GM12878 (cell line): ENCODE data around the gene PRKN. TPM values are rescaled to one million over a fixed set of nuclear protein-coding genes. Genes with fewer than 3 reads are reported as not detected.

Experiments
- ATAC-seq: fragments of 200-7000 bp; cut with Tn5 transposase; 3 replicates; pipeline ENCODE4 v1.9.1; 2020; ENCODE audit warnings: mild to moderate bottlenecking, moderate library complexity
- BruUV-seq: library from RNA; stranded (reverse); fragments of 400-500 nt; replicated peaks from 2 replicates; lab custom pipeline; 2021; lab: Mats Ljungman, UMichigan
- CTCF ChIA-PET: fragments of 300-600 bp; sonication (Branson Sonifier 250); formaldehyde crosslinking; extraction: SDS; loops from one replicate; lab custom pipeline; 2021; ENCODE audit warnings: inconsistent platforms; lab: Yijun Ruan, JAX
- POLR2A ChIA-PET: fragments of 350-600 bp; formaldehyde crosslinking; extraction: SDS; loops from one replicate; lab custom pipeline; 2021; ENCODE audit warnings: inconsistent platforms; lab: Charles Lee
- RAD21 ChIA-PET: fragments of 300-600 bp; sonication (Branson Sonifier 250); formaldehyde crosslinking; loops from one replicate; lab custom pipeline; 2023; ENCODE audit warnings: antibody characterized with exemption; ENCODE audit not compliant: unreplicated experiment; lab: Charles Lee
- SMC1A ChIA-PET: fragments of 300-600 bp; sonication (Branson Sonifier 250); formaldehyde crosslinking; loops from one replicate; lab custom pipeline; 2023; ENCODE audit not compliant: unreplicated experiment, uncharacterized antibody; lab: Charles Lee
- DNase-seq: peaks from one replicate; pipeline ENCODE4 v3.0.0-alpha.2; 2011; ENCODE audit warnings: low read depth, low spot score
- FAIRE-seq: peaks from 3 replicates; lab custom pipeline; 2011; peaks lifted over from hg19 to GRCh38; lab: Jason Lieb, UNC
- H2AFZ ChIP-seq: 2 replicates; pipeline ENCODE4 v1.6.0; 2011; ENCODE audit warnings: low read depth, low read length, control low read depth; ENCODE audit not compliant: control insufficient read depth
- H3K27ac ChIP-seq: 2 replicates; pipeline ENCODE4 v1.5.1; 2011; ENCODE audit warnings: control low read depth; ENCODE audit not compliant: control insufficient read depth, insufficient read depth
- H3K27me3 ChIP-seq, 2 experiments: replicated peaks in 1 of 2; 2 replicates each; pipeline versions ENCODE4 v1.6.0 to v1.6.1; 2011; ENCODE audit warnings: low read length in 1 of 2; ENCODE audit not compliant: control insufficient read depth in 2 of 2, insufficient read depth in 2 of 2
- H3K36me3 ChIP-seq, 2 experiments: 2 replicates each; pipeline ENCODE4 v1.5.1; 2011; ENCODE audit warnings: low read length in 1 of 2; ENCODE audit not compliant: control insufficient read depth in 2 of 2, insufficient read depth in 2 of 2
- H3K4me1 ChIP-seq: 2 replicates; pipeline ENCODE4 v1.6.1; 2011; ENCODE audit warnings: mild to moderate bottlenecking, low read length, moderate library complexity, mixed read lengths; ENCODE audit not compliant: control insufficient read depth, insufficient read depth
- H3K4me2 ChIP-seq: 2 replicates; pipeline ENCODE4 v1.6.0; 2011; ENCODE audit warnings: control low read depth; ENCODE audit not compliant: control insufficient read depth, insufficient read depth
- H3K4me3 ChIP-seq: fragments of 200-600 bp; sonication (generic); 2 replicates; pipeline ENCODE4 v1.5.1; 2016
- H3K79me2 ChIP-seq: 2 replicates; pipeline ENCODE4 v1.6.0; 2011; ENCODE audit warnings: low read length; ENCODE audit not compliant: control insufficient read depth, insufficient read depth
- H3K9ac ChIP-seq: 2 replicates; pipeline ENCODE4 v1.8.0; 2011; ENCODE audit warnings: low read length, control low read depth, mixed read lengths; ENCODE audit not compliant: control insufficient read depth, insufficient read depth
- H3K9me3 ChIP-seq: replicated peaks from 3 replicates; pipeline ENCODE4 v1.5.1; 2011; ENCODE audit warnings: mild to moderate bottlenecking, low read length; ENCODE audit not compliant: control insufficient read depth, insufficient read depth
- H4K20me1 ChIP-seq: 2 replicates; pipeline ENCODE4 v1.6.0; 2011; ENCODE audit not compliant: control insufficient read depth, insufficient read depth
- ATF2 ChIP-seq: IDR thresholded peaks from 2 replicates; pipeline ENCODE4 v1.6.1; 2012; ENCODE audit warnings: low read length, inconsistent platforms
- CBFB ChIP-seq: IDR thresholded peaks from 2 replicates; pipeline ENCODE4 v1.6.1; 2016; ENCODE audit warnings: antibody characterized with exemption, low read depth
- CBX3 ChIP-seq: fragments of 200-600 bp; sonication (generic); IDR thresholded peaks from 2 replicates; pipeline ENCODE4 v1.6.1; 2016; ENCODE audit warnings: low read depth, borderline replicate concordance
- CREM ChIP-seq: IDR thresholded peaks from 2 replicates; pipeline ENCODE4 v1.6.1; 2014; ENCODE audit warnings: antibody characterized with exemption, low read depth
- EGR1 ChIP-seq, 2 experiments: IDR thresholded peaks; 1 replicate in 1 of 2; 2 replicates in 1 of 2; pipeline ENCODE4 v1.6.1; 2011 to 2012; ENCODE audit warnings: low read depth in 2 of 2, low read length in 2 of 2, borderline replicate concordance in 1 of 2, mild to moderate bottlenecking in 1 of 2, moderate library complexity in 1 of 2
- GATAD2B ChIP-seq: fragments of 450-650 bp; conservative IDR thresholded peaks from 2 replicates; pipeline ENCODE4 v1.6.1; 2017; ENCODE audit warnings: low read depth, mild to moderate bottlenecking, moderate library complexity
- ZBTB4 ChIP-seq: fragments of 450-650 bp; formaldehyde crosslinking; IDR thresholded peaks from 2 replicates; pipeline ENCODE4 v1.4.0; 2022; ENCODE audit warnings: mild to moderate bottlenecking, moderate library complexity
- ZNF24 ChIP-seq: fragments of 450-650 bp; IDR thresholded peaks from 2 replicates; pipeline ENCODE4 v1.6.1; 2017; ENCODE audit warnings: antibody characterized with exemption, mild to moderate bottlenecking
- ZNF274 ChIP-seq: IDR thresholded peaks from one replicate; pipeline ENCODE4 v1.8.0; 2011; ENCODE audit not compliant: insufficient read length, insufficient read depth
- ZNF592 ChIP-seq: fragments of 450-650 bp; IDR thresholded peaks from 2 replicates; pipeline ENCODE4 v1.6.1; 2017; ENCODE audit warnings: mild to moderate bottlenecking, moderate library complexity
- WGBS: methylation state at CpG from one replicate; pipeline ENCODE4 v1.1.6; 2016; ENCODE audit warnings: low lambda C conversion rate; ENCODE audit not compliant: insufficient replicate concordance, insufficient coverage; ENCODE audit errors: missing lambda C conversion rate; 5-methylcytosine and 5-hydroxymethylcytosine counted together
- in situ Hi-C: fragments of 300-500 bp; cut with MboI; formaldehyde crosslinking; loops from 9 replicates; pipeline ENCODE4 v1.14.3; 2018; ENCODE audit warnings: mixed read lengths
- intact Hi-C: fragments of 100-400 bp; cut with micrococcal nuclease; formaldehyde crosslinking; loops from one replicate; pipeline ENCODE4 v1.14.2; 2022; ENCODE audit not compliant: unreplicated experiment
- polyA plus RNA-seq, 11 experiments: library from polyadenylated mRNA; depleted of rRNA in 4 of 11; unstranded in 6 of 11; stranded (reverse) in 5 of 11; fragments of >200 nt; fragmentation: Nextera tagmentation in 4 of 11; fragmentation: Illumina TruSeq in 1 of 11; extraction: Ambion mirVana in 4 of 11; extraction: Trizol in 1 of 11; gene quantifications; 1 replicate in 1 of 11; 2 replicates in 10 of 11; pipeline versions ENCODE4 v1.2.1 to v1.2.3, GENCODE V29; 2011 to 2016; ENCODE audit warnings: inconsistent platforms in 2 of 11, missing spikeins in 2 of 11, low read depth in 1 of 11
- total RNA-seq, 4 experiments: library from RNA; depleted of rRNA in 3 of 4; stranded (reverse); fragments of >200 nt in 3 of 4; fragmentation: Illumina TruSeq in 1 of 4; extraction: Trizol in 1 of 4; gene quantifications; 2 replicates each; pipeline versions ENCODE4 v1.2.1 to v1.2.3, GENCODE V29; 2013 to 2021

Gene PRKN
- total and polyA plus RNA-seq, 10 of the 15 experiments (the other 5 are each of a cell fraction or from before 2014, with no cell fraction given), result 0.06 to 0.09 TPM; not detected in 8

- no TSS peak for BruUV-seq
- POLR2A ChIA-PET, result no interaction called here
Observed at GRCh38 chr6:162238675-162239074, 488.9 kb downstream of the PRKN start.

GRCh38 chr6:162237331-162237730 is 490.2 kb downstream of the PRKN start:
- CTCF ChIA-PET, result no interaction called here
- no peak for ATAC-seq

More at GRCh38 chr6:162238675-162239074, 488.9 kb downstream of the PRKN start:
- Histone ChIP-seq H3K9ac (no peak overlapping the region), H3K79me2 (no peaks in the 10 kb centered on the region), H3K4me2 (no peak overlapping the region), H3K27me3 (no peaks in the 10 kb centered on the region), H4K20me1 (no peaks in the 10 kb centered on the region), H3K27ac (no peak overlapping the region), H2AFZ (no peak overlapping the region), H3K36me3 (no peaks in the 10 kb centered on the region), H3K4me3 (no peak overlapping the region), H3K4me1 (no peaks in the 10 kb centered on the region), H3K9me3 (no peaks in the 10 kb centered on the region)
- CTCF ChIA-PET, result no interaction called here
- WGBS, result 8% methylated on average over 8 of the region's 8 CpGs
- in situ Hi-C loops, result no loop called here
- ATAC-seq (no peak), DNase-seq (no peak), FAIRE-seq (no peak)
- intact Hi-C loops, result no loop called here
- SMC1A ChIA-PET, result interaction anchor here (1.3 kb wide), 1 partner anchor 28 kb away, joined by 3 read pairs; no protein-coding TSS in a partner anchor
- RAD21 ChIA-PET, result no interaction called here
- TF ChIP-seq ZNF24 (no peak), CBFB (no peak), CREM (no peak)

More at GRCh38 chr6:162237331-162237730, 490.2 kb downstream of the PRKN start:
- H3K4me1 ChIP-seq, result no peaks in the 10 kb centered on the region
- in situ Hi-C loops, result no loop called here
- intact Hi-C loops, result no loop called here
- RAD21 ChIA-PET, result no interaction called here
- no peaks in the 10 kb centered on the region for H3K79me2 ChIP-seq
- FAIRE-seq (no peak), DNase-seq (no peak)
- H3K36me3 ChIP-seq, result no peaks in the 10 kb centered on the region
- H3K9ac ChIP-seq, result no peak overlapping the region
- H3K9me3 ChIP-seq, result no peaks in the 10 kb centered on the region
- H2AFZ ChIP-seq, result no peak overlapping the region
- POLR2A ChIA-PET, result no interaction called here
- no peaks in the 10 kb centered on the region for H4K20me1 ChIP-seq
- BruUV-seq, result no TSS peak
- SMC1A ChIA-PET, result no interaction called here
- H3K4me2 ChIP-seq, result no peak overlapping the region
- no peak overlapping the region for H3K27ac ChIP-seq
- H3K27me3 ChIP-seq, result no peaks in the 10 kb centered on the region
- TF ChIP-seq ZBTB4 (CRISPR knock-in tag), result no peak
- no peak for TF ChIP-seq ZNF274
- TF ChIP-seq ZNF592, result no peak
- no peak for TF ChIP-seq EGR1 (IDR thresholded peaks at IDR 0.05; ENCODE audit: borderline replicate concordance in 1 of 2, low read depth in 2 of 2, low read length in 2 of 2)
- TF ChIP-seq GATAD2B, result no peak
- no peak for TF ChIP-seq CBX3
- no peak for TF ChIP-seq ATF2
- WGBS, result 0% methylated on average over 1 of the region's 1 CpG
- H3K4me3 ChIP-seq, result no peak overlapping the region
